K562 (cell line): ENCODE data around the gene KCND1.
A peak's percentile ranks its signal among the peaks of the same experiment; 100 is the strongest.

Source experiments
- ATF7 ChIP-seq: fragments of 450-650 bp; IDR thresholded peaks from 2 replicates; pipeline ENCODE4 v1.7.1; 2014; ENCODE audit warnings: mild to moderate bottlenecking, moderate library complexity
- EZH2 ChIP-seq: IDR thresholded peaks from 2 replicates; pipeline ENCODE4 v1.6.1; 2012; ENCODE audit warnings: low read depth, mild to moderate bottlenecking, inconsistent platforms, low read length, borderline replicate concordance
- ILF3 ChIP-seq: fragments of 450-650 bp; IDR thresholded peaks from 2 replicates; pipeline ENCODE4 v1.6.1; 2018; ENCODE audit warnings: antibody characterized with exemption, mild to moderate bottlenecking, moderate library complexity, borderline replicate concordance
- NR1H2 ChIP-seq: sonication (generic); formaldehyde crosslinking; IDR thresholded peaks from 2 replicates; pipeline ENCODE4 v1.4.0; 2020; ENCODE audit warnings: mild to moderate bottlenecking, missing genetic modification reagents
- POLR2AphosphoS5 ChIP-seq: IDR thresholded peaks from 2 replicates; pipeline ENCODE4 v1.6.1; 2011; ENCODE audit warnings: mild to moderate bottlenecking, low read depth, low read length, moderate library complexity; ENCODE audit not compliant: control insufficient read depth, insufficient read depth
- SMAD4 ChIP-seq: fragments of 250-450 bp; sonication (Bioruptor Pico); conservative IDR thresholded peaks from 2 replicates; pipeline ENCODE4 v1.8.0; 2021; ENCODE audit warnings: inconsistent platforms, mild to moderate bottlenecking, moderate library complexity
- SMARCA4 ChIP-seq: fragments of 450-650 bp; IDR thresholded peaks from 2 replicates; pipeline ENCODE4 v1.6.1; 2016
- ZBTB8A ChIP-seq: fragments of 450-650 bp; IDR thresholded peaks from 2 replicates; pipeline ENCODE4 v1.6.1; 2018; ENCODE audit warnings: mild to moderate bottlenecking, moderate library complexity; ENCODE audit not compliant: partially characterized antibody
- ZNF696 ChIP-seq: fragments of 250-450 bp; sonication (Bioruptor Pico); conservative IDR thresholded peaks from 2 replicates; pipeline ENCODE4 v1.4.0; 2020; ENCODE audit warnings: mild to moderate bottlenecking, moderate library complexity
- TF ChIP-seq, protein P1 (sequence below), 3 experiments: IDR thresholded peaks in 2 of 3; conservative IDR thresholded peaks in 1 of 3; 2 replicates each; pipeline ENCODE4 v1.5.1; 2011 to 2012; ENCODE audit warnings: low read length in 3 of 3, mild to moderate bottlenecking in 3 of 3, control low read depth in 2 of 3, improper control_type of control experiment in 1 of 3, inconsistent platforms in 1 of 3, low read depth in 1 of 3, mixed read lengths in 1 of 3, moderate library complexity in 1 of 3; ENCODE audit not compliant: insufficient read depth in 2 of 3
- TF ChIP-seq, protein P2 (sequence below): fragments of 250-450 bp; sonication (Bioruptor Pico); IDR thresholded peaks from 2 replicates; pipeline ENCODE4 v1.8.0; 2021; ENCODE audit warnings: mild to moderate bottlenecking, moderate library complexity
- TF ChIP-seq, protein P3 (sequence below): sonication (generic); formaldehyde crosslinking; IDR thresholded peaks from 2 replicates; pipeline ENCODE4 v1.8.0; 2022; ENCODE audit warnings: missing genetic modification reagents, mild to moderate bottlenecking, borderline replicate concordance
- TF ChIP-seq, protein P4 (sequence below): fragments of 450-650 bp; IDR thresholded peaks from 2 replicates; pipeline ENCODE4 v1.6.1; 2018; ENCODE audit not compliant: partially characterized antibody
- TF ChIP-seq, protein P5 (sequence below): sonication (generic); formaldehyde crosslinking; IDR thresholded peaks from 2 replicates; pipeline ENCODE4 v1.8.1; 2023; ENCODE audit warnings: mild to moderate bottlenecking, missing genetic modification reagents, moderate library complexity

DNA sequence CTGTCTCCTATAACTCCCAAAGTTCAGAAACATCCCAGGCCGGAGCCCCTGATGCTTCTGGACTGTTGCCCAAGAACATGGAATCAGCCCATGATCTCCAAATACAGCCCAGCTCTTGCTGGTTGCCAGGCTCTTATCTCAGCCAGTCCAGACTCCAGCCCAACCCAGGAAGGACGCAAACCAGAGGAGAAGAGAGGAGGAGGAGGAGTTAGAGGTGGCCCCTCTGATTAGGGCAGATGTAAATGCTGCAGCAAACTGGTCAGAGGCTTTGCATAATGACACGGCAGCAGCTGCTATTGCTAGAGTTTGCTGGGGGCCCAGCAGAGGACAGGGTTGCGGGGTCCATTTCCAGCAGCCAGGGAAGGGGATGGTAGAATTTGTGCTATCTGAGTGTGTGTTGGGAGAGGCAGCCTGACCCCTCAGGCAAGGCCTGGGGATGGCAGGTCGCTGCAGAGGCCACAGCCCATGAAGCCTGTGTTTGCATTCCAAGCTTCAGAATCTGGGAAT lies 10.0 kb downstream of the KCND1 start:
- TF ChIP-seq ATF7 = peak; percentile 54
- TF ChIP-seq, protein P1, sequence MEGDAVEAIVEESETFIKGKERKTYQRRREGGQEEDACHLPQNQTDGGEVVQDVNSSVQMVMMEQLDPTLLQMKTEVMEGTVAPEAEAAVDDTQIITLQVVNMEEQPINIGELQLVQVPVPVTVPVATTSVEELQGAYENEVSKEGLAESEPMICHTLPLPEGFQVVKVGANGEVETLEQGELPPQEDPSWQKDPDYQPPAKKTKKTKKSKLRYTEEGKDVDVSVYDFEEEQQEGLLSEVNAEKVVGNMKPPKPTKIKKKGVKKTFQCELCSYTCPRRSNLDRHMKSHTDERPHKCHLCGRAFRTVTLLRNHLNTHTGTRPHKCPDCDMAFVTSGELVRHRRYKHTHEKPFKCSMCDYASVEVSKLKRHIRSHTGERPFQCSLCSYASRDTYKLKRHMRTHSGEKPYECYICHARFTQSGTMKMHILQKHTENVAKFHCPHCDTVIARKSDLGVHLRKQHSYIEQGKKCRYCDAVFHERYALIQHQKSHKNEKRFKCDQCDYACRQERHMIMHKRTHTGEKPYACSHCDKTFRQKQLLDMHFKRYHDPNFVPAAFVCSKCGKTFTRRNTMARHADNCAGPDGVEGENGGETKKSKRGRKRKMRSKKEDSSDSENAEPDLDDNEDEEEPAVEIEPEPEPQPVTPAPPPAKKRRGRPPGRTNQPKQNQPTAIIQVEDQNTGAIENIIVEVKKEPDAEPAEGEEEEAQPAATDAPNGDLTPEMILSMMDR (IDR thresholded peaks at IDR 0.05 in 2 of 3, conservative IDR thresholded peaks at IDR 0.05 in 1 of 3; ENCODE audit: insufficient read depth in 2 of 3, low read depth in 1 of 3, low read length in 3 of 3) = no peak
- TF ChIP-seq, protein P2, sequence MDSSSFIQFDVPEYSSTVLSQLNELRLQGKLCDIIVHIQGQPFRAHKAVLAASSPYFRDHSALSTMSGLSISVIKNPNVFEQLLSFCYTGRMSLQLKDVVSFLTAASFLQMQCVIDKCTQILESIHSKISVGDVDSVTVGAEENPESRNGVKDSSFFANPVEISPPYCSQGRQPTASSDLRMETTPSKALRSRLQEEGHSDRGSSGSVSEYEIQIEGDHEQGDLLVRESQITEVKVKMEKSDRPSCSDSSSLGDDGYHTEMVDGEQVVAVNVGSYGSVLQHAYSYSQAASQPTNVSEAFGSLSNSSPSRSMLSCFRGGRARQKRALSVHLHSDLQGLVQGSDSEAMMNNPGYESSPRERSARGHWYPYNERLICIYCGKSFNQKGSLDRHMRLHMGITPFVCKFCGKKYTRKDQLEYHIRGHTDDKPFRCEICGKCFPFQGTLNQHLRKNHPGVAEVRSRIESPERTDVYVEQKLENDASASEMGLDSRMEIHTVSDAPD = no peak
- TF ChIP-seq, protein P3, sequence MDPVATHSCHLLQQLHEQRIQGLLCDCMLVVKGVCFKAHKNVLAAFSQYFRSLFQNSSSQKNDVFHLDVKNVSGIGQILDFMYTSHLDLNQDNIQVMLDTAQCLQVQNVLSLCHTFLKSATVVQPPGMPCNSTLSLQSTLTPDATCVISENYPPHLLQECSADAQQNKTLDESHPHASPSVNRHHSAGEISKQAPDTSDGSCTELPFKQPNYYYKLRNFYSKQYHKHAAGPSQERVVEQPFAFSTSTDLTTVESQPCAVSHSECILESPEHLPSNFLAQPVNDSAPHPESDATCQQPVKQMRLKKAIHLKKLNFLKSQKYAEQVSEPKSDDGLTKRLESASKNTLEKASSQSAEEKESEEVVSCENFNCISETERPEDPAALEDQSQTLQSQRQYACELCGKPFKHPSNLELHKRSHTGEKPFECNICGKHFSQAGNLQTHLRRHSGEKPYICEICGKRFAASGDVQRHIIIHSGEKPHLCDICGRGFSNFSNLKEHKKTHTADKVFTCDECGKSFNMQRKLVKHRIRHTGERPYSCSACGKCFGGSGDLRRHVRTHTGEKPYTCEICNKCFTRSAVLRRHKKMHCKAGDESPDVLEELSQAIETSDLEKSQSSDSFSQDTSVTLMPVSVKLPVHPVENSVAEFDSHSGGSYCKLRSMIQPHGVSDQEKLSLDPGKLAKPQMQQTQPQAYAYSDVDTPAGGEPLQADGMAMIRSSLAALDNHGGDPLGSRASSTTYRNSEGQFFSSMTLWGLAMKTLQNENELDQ = no peak
- TF ChIP-seq ILF3 = no peak
- no peak for TF ChIP-seq NR1H2
- peak; percentile 86 for TF ChIP-seq POLR2AphosphoS5
- 0 out of 2 replicates have a peak, but pooled peaks have one; percentile 24 for TF ChIP-seq SMAD4 (CRISPR knock-in tag)
- no peak for TF ChIP-seq ZNF696 (CRISPR knock-in tag)
- TF ChIP-seq SMARCA4 = peak; percentile 86
- TF ChIP-seq EZH2 = no peak
- TF ChIP-seq, protein P4, sequence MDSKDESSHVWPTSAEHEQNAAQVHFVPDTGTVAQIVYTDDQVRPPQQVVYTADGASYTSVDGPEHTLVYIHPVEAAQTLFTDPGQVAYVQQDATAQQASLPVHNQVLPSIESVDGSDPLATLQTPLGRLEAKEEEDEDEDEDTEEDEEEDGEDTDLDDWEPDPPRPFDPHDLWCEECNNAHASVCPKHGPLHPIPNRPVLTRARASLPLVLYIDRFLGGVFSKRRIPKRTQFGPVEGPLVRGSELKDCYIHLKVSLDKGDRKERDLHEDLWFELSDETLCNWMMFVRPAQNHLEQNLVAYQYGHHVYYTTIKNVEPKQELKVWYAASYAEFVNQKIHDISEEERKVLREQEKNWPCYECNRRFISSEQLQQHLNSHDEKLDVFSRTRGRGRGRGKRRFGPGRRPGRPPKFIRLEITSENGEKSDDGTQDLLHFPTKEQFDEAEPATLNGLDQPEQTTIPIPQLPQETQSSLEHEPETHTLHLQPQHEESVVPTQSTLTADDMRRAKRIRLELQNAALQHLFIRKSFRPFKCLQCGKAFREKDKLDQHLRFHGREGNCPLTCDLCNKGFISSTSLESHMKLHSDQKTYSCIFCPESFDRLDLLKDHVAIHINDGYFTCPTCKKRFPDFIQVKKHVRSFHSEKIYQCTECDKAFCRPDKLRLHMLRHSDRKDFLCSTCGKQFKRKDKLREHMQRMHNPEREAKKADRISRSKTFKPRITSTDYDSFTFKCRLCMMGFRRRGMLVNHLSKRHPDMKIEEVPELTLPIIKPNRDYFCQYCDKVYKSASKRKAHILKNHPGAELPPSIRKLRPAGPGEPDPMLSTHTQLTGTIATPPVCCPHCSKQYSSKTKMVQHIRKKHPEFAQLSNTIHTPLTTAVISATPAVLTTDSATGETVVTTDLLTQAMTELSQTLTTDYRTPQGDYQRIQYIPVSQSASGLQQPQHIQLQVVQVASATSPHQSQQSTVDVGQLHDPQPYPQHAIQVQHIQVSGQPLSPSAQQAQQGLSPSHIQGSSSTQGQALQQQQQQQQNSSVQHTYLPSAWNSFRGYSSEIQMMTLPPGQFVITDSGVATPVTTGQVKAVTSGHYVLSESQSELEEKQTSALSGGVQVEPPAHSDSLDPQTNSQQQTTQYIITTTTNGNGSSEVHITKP = peak; percentile 60
- TF ChIP-seq, protein P5, sequence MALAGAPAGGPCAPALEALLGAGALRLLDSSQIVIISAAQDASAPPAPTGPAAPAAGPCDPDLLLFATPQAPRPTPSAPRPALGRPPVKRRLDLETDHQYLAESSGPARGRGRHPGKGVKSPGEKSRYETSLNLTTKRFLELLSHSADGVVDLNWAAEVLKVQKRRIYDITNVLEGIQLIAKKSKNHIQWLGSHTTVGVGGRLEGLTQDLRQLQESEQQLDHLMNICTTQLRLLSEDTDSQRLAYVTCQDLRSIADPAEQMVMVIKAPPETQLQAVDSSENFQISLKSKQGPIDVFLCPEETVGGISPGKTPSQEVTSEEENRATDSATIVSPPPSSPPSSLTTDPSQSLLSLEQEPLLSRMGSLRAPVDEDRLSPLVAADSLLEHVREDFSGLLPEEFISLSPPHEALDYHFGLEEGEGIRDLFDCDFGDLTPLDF (CRISPR knock-in tag) = no peak
- no peak for TF ChIP-seq ZBTB8A
